IPS DF 6.9 (cell line): ENCODE measurements around the gene ANKRD13B.
"Not testable (repeated sequence)": the region's sequence is repeated elsewhere in the genome, so short reads cannot be mapped to it uniquely, and the experiment has no call there.

ENCODE experiments used
- DNase-seq: peaks from one replicate; pipeline ENCODE4 v3.0.0-alpha.2; 2013; ENCODE audit warnings: low read depth, low spot score
- H3K27ac ChIP-seq: one replicate; pipeline ENCODE4 v1.5.1; 2013; ENCODE audit warnings: low read length, control low read depth
- H3K27me3 ChIP-seq: 2 replicates; pipeline ENCODE4 v1.6.1; 2013; ENCODE audit warnings: mild to moderate bottlenecking, low read length; ENCODE audit not compliant: control insufficient read depth, insufficient read depth
- H3K36me3 ChIP-seq: 2 replicates; pipeline ENCODE4 v1.6.1; 2013; ENCODE audit warnings: low read length; ENCODE audit not compliant: control insufficient read depth, insufficient read depth
- H3K4me1 ChIP-seq: 2 replicates; pipeline ENCODE4 v1.6.1; 2013; ENCODE audit warnings: low read length; ENCODE audit not compliant: control insufficient read depth, insufficient read depth
- H3K4me3 ChIP-seq: 2 replicates; pipeline ENCODE4 v1.5.1; 2013; ENCODE audit warnings: mild to moderate bottlenecking, low read length
- H3K9me3 ChIP-seq: 2 replicates; pipeline ENCODE4 v1.6.1; 2013; ENCODE audit warnings: low read length, inconsistent platforms; ENCODE audit not compliant: control insufficient read depth, insufficient read depth
- WGBS: extraction: QIAGEN DNeasy Blood & Tissue Kit; methylation state at CpG from one replicate; pipeline ENCODE4 v1.1.7; 2013; ENCODE audit warnings: mixed read lengths, missing lambda C conversion rate; ENCODE audit not compliant: insufficient read length, insufficient coverage; 5-methylcytosine and 5-hydroxymethylcytosine counted together

ANKRD13B gene

DNA sequence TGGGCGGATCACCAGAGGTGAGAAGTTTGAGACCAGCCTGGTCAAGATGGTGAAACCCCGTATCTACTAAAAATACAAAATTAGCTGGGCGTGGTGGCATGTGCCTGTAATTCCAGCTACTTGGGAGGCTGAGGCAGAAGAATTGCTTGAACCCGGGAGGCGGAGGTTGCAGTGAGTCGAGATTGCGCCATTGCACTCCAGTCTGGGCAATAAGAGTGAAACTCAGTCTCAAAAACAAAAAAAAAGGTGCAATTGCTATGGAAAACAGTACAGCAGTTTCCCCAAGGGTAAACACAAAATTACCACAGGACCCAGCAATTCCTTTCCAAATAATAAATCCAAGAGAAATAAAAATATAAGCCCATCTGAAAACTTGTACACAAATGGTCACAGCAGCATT is 59.0 kb downstream of the ANKRD13B start:
- H3K4me3 ChIP-seq, H3K4me1 ChIP-seq, H3K36me3 ChIP-seq, H3K9me3 ChIP-seq, H3K27ac ChIP-seq, DNase-seq, H3K27me3 ChIP-seq: not testable (repeated sequence)
- WGBS, result no CpG with 5 or more reads among the region's 7 CpGs

DNA sequence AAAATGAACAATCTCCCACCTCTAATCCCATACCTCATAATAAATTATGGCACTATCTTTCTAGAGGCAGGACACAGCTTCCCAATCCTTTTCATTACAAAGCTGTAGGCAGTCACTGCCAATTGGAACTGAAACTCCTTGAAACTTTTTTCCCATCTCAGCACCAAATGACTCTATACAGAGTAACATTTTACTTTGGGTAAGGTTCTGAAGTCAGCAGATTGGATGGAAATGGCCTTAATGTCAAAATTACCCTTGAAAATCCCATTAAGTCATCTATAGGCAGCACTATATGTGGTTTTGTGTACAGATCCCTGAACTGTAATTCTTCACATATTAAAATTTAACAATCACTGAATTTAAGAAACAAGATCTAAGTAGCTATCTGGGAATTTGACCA is 60.0 kb downstream of the ANKRD13B start:
- Histone ChIP-seq H3K9me3 (no peaks in the 10 kb centered on the region), H3K27me3 (no peaks in the 10 kb centered on the region), H3K27ac (no peak overlapping the region), H3K36me3 (no peaks in the 10 kb centered on the region), H3K4me1 (no peaks in the 10 kb centered on the region), H3K4me3 (no peak overlapping the region)
- no peak for DNase-seq

DNA sequence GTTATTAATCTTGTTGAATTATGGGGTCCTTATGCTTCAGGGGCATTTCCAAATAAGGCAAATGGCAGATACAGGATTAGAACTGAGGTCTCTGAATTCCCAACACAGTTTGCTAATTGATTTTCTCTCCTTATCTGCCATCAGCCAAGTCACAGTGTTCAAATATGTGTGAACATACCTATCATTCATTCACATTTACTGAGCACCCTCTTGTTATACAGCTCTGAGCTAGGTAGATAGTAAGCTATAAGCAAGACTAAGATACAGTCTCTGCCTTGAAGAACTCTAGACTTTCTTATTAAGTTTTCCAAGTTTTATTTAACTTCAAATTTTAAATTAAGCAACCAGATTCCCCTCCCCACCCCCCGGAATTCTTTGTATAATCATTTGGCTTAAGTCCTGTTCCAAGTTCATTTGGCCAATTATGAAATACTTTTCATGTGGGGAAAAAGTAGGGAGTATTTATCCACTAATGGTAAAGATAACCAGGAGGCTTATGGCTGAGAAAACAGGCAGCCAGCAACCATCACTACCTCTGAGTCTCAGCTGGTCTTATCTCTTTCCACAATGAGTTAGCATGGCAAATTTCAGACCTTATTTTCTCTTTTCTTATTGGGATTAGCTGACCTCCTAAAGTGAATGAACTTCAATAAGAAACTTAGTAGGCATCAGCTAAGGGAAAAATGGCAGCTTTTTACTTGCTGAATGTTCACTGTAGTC is 61.2 kb downstream of the ANKRD13B start:
- no peaks in the 10 kb centered on the region for H3K27me3 ChIP-seq
- no peaks in the 10 kb centered on the region for H3K9me3 ChIP-seq
- WGBS, result no CpG with 5 or more reads among the region's 1 CpG
- no peaks in the 10 kb centered on the region for H3K36me3 ChIP-seq
- no peak for DNase-seq
- no peak overlapping the region for H3K4me3 ChIP-seq
- H3K27ac ChIP-seq, result no peak overlapping the region
- no peaks in the 10 kb centered on the region for H3K4me1 ChIP-seq

DNA sequence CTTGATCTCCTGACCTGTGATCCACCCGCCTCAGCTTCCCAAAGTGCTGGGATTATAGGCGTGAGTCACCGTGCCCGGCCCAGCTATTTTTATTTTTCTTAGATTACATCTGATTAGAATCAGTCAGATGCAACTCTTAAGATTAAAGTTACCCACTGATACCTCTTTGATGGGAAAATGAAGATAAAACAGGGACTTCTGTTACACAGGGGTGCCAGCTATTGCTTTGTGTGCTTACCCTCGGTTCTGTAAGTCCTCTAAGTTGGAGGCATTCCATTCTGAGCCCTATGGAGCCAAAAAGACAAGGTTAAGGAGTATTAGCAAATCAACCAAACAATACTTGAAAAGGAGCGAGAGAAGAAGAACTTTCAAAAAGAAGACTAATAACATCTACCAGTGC is 62.4 kb downstream of the ANKRD13B start:
- H3K36me3 ChIP-seq, result no peaks in the 10 kb centered on the region
- WGBS, result no CpG with 5 or more reads among the region's 6 CpGs

DNA sequence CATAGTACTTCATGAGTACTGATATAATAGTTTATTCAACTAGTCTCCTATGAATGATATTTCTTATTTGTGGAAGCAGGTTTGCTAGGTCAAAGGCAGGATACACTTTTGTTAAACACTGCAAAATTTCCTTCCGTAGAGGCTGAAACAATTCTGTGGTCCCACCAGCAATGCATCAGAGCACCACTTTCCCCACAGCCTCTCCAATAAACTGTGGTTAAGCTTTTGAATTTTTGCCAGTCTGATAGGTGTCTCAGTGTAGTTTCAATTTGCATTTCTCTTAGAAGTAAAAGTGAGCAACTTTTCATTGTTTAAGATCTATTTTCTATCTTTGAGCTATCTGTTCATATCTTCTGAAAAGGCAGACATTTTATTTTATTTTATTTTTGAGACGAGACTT is 66.2 kb downstream of the ANKRD13B start:
- DNase-seq, result no peak
- H3K9me3 ChIP-seq, result no peaks in the 10 kb centered on the region
- no CpG with 5 or more reads among the region's 2 CpGs for WGBS

More for the DNA sequence above, 62.4 kb downstream of the ANKRD13B start:
- no peaks in the 10 kb centered on the region for H3K4me1 ChIP-seq
- DNase-seq, result no peak
- no peak overlapping the region for H3K4me3 ChIP-seq
- H3K27ac ChIP-seq, result no peak overlapping the region
- H3K9me3 ChIP-seq, result no peaks in the 10 kb centered on the region
- no peaks in the 10 kb centered on the region for H3K27me3 ChIP-seq

DNA sequence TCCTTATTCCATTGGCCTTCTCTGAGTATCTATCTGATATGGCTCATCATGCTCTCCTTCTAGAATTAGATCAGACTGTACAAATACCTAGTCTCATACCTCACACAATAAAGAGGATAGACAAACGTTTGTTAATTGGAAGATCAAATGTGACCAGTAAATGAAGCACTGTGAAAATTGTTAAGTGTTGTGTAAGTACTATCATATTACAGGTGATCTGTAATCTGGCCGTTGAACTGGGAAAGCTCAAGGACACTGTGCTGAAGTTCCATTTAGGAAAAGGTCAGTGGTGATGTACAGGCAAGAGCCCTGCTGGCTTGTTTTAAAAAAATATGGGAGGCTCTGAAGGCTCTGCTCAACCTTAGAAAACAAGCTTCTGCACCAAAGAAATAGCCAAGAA is 68.3 kb downstream of the ANKRD13B start:
- Histone ChIP-seq H3K27me3 (no peaks in the 10 kb centered on the region), H3K9me3 (no peaks in the 10 kb centered on the region), H3K4me3 (no peak overlapping the region), H3K36me3 (no peaks in the 10 kb centered on the region), H3K27ac (no peak overlapping the region), H3K4me1 (no peaks in the 10 kb centered on the region)
- DNase-seq, result no peak
- WGBS, result no CpG with 5 or more reads among the region's 2 CpGs

More for the DNA sequence above, 66.2 kb downstream of the ANKRD13B start:
- Histone ChIP-seq H3K36me3 (no peaks in the 10 kb centered on the region), H3K4me1 (no peaks in the 10 kb centered on the region), H3K4me3 (no peak overlapping the region), H3K27ac (no peak overlapping the region), H3K27me3 (no peaks in the 10 kb centered on the region)

DNA sequence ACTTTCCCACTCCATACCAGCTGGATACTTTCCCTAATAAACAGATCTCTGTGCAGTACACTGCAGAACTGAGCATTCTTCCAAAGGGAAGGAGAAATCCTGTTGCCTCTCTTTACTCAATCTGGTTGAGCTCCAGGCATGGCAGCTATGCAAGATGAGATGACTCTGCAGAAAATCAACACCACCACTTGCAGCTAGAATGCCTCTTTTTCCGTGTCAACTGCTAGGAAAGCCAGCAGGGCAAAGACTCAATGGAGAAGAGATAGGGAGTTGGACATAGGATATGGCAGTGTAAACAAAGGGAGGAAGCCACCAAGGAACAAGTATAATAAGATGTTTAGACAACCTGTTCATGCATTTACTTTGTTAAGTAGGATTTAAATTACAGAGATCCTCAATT is 70.2 kb downstream of the ANKRD13B start:
- Histone ChIP-seq H3K27ac (no peak overlapping the region), H3K36me3 (no peaks in the 10 kb centered on the region), H3K9me3 (no peaks in the 10 kb centered on the region), H3K27me3 (no peaks in the 10 kb centered on the region), H3K4me3 (no peak overlapping the region), H3K4me1 (no peaks in the 10 kb centered on the region)
- DNase-seq, result no peak
- no CpG with 5 or more reads among the region's 1 CpG for WGBS
